ENCODE results near the gene PM20D1.
A peak's percentile ranks its signal among the peaks of the same experiment; 100 is the strongest.
"Not testable (repeated sequence)": the region's sequence is repeated elsewhere in the genome, so short reads cannot be mapped to it uniquely, and the experiment has no call there.

Gene PM20D1

DNA sequence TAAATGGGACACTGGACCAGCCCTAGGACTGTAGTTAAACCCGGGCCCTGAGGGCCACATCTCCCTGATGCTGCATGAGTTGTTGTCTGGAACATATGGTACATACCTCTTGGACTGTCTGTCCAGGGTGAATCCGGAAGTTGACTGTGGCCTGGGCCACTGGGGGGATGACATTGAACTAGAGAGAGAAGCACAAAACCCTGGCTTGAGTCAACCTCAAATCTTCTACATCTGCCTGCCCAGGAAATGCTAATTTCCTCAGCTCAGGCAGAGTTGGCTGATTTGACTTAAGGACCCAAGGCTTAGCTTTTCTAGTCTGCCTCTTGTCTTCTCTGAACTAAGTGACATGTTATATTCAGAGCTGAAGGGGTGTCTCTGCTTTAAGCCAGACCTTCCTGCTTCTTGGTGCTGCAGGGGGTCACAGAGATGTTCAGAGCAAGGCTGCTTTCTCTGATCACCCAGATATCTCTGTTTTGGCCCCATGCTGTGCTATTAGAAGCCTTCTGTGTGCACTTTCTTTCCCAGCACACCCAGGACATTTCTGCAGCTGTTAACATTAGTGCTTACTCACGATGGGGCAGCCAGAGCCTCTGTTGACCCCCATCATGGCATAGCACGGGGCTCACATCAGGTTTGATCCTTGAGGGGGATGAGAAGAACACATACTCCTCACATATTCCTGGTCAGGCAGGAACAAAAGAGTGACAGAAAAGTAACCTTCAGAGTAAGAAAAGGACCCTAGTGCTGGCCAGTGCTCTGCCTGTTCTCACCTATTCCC lies 9.6 kb downstream of the PM20D1 start:
- no peak for DNase-seq

- DNase-seq = no peak
Measured at GRCh38 chr1:205837382-205837970, 12.5 kb downstream of the PM20D1 start.

GRCh38 chr1:205834751-205835150 lies 15.2 kb downstream of the PM20D1 start:
- DNase-seq = no peak

DNA sequence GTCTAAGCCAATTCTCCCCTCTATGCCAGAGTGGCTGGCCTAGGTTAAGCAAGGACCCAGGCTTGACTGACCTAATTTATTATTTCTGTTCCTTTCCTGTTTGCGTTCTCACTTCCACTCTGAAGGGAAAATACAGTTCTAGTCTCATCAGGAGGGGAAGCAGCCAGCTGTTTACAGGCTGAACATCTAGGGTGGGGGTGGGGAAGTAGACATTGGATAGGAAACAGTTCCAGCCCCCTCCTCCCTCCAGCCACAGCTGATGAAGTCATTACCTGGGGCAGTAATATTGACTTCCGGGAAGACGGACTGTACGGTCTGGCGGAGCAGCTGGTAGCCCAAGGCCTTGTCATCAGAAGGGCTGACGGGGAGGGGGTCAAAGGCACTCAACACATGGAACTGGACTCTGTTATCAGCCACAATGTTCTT lies 17.6 kb downstream of the PM20D1 start:
- DNase-seq = no peak

DNA sequence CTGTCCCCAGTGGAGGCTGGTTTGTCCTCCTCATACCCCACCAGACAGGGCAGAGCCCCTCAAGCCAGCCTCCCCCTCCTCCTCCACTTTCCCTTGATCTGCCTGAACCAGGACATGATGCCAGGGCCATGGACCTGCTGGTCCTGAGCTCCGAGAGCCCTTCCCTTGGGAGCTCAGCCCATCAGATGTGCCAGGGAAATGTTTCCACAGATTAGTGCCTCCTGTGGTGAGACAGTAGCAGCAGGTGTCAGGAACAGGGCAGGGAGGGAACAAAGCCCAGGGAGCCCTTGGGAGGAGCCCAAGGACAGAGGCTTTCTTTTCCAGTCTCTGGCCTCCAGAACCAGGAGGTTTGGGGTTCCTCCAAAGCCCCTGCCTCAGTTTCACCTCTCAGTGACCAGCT lies 22.3 kb downstream of the PM20D1 start:
- DNase-seq = no peak

GRCh38 chr1:205826995-205827394 lies 22.9 kb downstream of the PM20D1 start:
- DNase-seq = no peak

DNA sequence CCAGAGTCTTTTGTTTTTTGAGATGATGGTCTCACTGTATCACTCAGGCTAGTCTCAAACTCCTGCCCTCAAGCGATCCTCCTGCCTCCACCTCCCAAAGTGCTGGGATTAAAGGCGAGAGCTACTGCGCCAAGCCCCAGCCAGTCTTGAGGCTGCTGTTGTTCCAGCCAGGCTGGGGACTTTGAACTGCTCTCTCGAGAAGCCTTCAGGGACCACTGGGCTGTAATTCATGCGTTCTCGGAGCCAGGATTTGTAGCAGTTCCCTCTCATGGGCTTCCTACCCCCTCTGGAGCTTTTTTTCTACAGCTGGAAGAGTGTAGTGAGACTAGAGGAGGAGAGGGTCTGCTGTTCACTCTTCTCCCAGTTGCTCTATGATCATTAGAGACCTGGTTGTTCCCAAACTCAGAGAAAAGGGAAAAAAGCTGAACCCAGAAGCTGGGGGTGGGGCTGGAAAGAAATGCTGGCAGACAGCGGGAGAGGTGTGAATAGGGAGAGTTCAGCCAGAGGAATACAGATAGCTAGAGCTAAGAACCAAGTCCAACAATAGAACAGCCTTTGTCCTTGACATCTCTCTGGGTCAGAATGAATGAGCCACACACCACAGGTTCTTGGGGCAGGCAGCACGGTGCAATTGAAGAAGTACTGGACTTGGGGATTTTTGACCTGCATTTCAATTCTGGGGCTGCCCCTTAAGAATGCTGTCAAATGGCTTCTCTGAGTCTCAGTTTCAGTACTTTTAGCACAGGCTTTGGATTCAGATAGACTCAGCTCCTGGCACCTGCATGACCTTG lies 23.7 kb downstream of the PM20D1 start:
- no peak for DNase-seq

DNA sequence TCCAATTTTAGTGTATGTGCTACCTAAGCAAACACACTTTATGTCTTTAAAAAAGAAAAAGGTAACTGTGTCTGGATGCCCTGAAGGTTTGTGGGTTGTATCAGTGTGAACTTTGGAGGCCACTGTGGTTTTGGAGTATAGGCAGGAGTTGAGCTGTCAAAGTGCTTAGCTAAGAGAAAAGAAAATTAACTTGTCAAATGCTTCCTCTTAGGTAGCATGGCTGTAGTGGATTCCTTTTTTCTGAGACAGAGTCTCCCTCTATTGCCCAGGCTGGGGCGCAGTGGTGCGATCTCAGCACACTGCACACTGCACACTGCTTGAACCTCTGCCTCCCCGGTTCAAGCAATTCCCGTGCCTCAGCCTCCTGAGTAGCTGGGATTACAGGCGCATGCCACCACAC lies 25.8 kb downstream of the PM20D1 start:
- DNase-seq = no peak

DNA sequence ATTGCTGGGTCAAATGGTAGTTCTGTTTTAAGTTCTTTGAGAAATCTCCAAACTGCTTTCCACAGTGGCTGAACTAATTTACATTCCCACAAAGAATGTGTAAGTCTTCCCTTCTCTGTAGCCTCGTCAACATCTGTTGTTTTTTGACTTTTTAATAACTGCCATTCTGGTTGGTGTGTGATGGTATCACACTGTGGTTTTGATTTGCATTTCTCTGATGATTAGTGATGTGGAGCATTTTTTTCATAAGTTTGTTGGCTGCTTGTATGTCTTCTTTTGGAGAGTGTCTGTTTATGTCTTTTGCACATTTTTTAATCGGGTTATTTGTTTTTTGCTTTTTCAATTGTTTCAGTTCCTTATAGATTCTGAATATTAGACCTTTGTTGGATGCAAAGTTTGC lies 26.7 kb downstream of the PM20D1 start:
- DNase-seq = not testable (repeated sequence)

- no peak for DNase-seq
Measured at GRCh38 chr1:205822397-205822796, 27.5 kb downstream of the PM20D1 start.

DNA sequence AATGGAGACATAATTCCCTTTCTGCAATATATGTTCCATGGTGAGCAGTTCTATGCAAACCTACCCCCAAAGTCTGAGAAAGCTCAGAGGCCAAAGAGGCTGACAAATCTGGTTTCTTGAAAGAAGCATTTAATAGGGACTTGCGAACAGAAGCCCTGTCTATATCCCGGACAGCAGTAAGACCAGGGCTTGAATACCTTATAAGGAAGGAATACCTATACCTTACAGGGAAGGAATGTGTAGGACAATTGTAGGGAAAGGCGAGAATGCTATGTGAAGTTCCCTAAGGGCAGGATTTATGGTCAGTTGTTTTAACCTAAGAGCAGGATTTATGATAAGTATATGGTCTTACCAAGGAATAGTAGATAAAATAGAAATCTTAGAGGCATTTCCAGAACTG lies 31.9 kb downstream of the PM20D1 start:
- no peak for DNase-seq

GRCh38 chr1:205817364-205817763 lies 32.6 kb downstream of the PM20D1 start:
- DNase-seq = no peak

DNA sequence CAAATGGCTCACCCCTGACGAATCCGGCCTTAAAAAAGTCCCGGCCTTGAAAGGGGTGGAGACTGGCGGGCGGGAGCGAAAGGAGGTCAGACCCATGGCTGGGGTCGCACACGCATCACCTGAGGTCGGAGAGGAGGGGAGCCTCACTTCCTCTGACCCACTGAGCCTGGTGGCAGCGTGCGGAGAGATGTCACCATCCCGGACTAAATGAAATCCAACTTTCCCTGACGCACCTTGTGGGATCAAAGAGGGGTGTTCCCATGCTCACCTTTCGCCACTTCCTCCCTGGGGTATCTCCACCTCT lies 36.2 kb downstream of the PM20D1 start:
- no peak for DNase-seq

GRCh38 chr1:205812878-205813754 lies 36.8 kb downstream of the PM20D1 start, which contains the start of gene SLC41A1:
Gene SLC41A1 (minus strand): TSS chr1:205813198. CDS start chr1:205810441, 2,757 bp downstream.
- peak; percentile 96 for DNase-seq

GRCh38 chr1:205812271-205812877 lies 37.6 kb downstream of the PM20D1 start:
- peak; percentile 74 for DNase-seq

- peak; percentile 59 for DNase-seq
Measured at GRCh38 chr1:205811660-205812059, 38.3 kb downstream of the PM20D1 start.

- no peak for DNase-seq
Measured at GRCh38 chr1:205810448-205811157, 39.3 kb downstream of the PM20D1 start.

DNA sequence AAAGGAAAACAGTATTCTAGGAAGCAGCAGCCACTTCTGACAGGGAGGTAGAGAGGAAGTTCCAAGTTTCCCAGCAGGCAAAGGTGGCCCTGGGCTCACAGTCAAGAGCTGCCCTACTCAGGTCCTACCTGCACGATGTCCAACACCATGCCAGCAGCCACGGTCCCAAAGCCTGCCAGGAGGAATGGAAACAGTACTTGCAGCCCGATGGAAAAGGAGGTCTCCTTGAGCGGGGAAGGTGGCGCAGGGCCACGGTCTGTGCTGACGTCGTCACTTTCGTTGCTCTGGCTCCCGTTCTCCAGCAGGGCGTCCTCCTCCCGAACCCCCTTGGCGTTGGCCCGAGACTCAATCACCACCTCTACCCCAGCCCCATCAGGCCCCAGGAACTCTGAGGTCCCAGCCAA lies 40.0 kb downstream of the PM20D1 start:
- DNase-seq = no peak

GRCh38 chr1:205809469-205809868 lies 40.5 kb downstream of the PM20D1 start:
- no peak for DNase-seq

GRCh38 chr1:205805082-205805711 lies 44.7 kb downstream of the PM20D1 start:
- DNase-seq = no peak

- no peak for DNase-seq
Measured at GRCh38 chr1:205804605-205805004, 45.3 kb downstream of the PM20D1 start.

Measured in islet precursor cell (in vitro differentiated cells).